ENCODE results near the gene LMOD2. TPM values are rescaled to one million over a fixed set of nuclear protein-coding genes. Genes with fewer than 3 reads are reported as not detected.

The LMOD2 gene
- total RNA-seq, 1 experiment from 2014 or later: not detected

- ChIA-PET POLR2A (no interaction called here), CTCF (interaction anchor here (0.7 kb wide), 1 partner anchor 12 kb away, joined by 3 read pairs; no protein-coding TSS in a partner anchor), RAD21 (ENCODE audit: low non-redundant PET in 1 of 2, low total read pairs in 2 of 2, uncharacterized antibody in 2 of 2, unreplicated experiment in 2 of 2) (no interaction called here)
- intact Hi-C loops (cut with micrococcal nuclease): no loop called here
- Histone ChIP-seq H2AFZ (ENCODE audit: low read depth, low read length, poor library complexity, severe bottlenecking) (no peak overlapping the region), H3K36me3 (ENCODE audit: control insufficient read depth in 1 of 2, insufficient read depth in 2 of 2, low read length in 2 of 2) (no peaks in the 10 kb centered on the region), H3K9ac (ENCODE audit: low read length) (no peak overlapping the region), H3K27ac (ENCODE audit: low read depth, low read length) (no peak overlapping the region), H3K4me1 (ENCODE audit: control insufficient read depth in 1 of 2, insufficient read depth in 2 of 2, low read length in 2 of 2) (no peaks in the 10 kb centered on the region), H3K27me3 (ENCODE audit: insufficient read depth, low read length) (no peaks in the 10 kb centered on the region), H3K79me2 (ENCODE audit: insufficient read depth, low read length) (no peaks in the 10 kb centered on the region), H3K9me3 (ENCODE audit: control insufficient read depth in 1 of 2, insufficient read depth in 1 of 2, low read depth in 1 of 2, low read length in 2 of 2) (no peaks in the 10 kb centered on the region), H3K4me3 (replicated peaks in 1 of 2; ENCODE audit: low read depth in 1 of 2, low read length in 2 of 2) (no peak overlapping the region), H4K20me1 (ENCODE audit: insufficient read depth) (no peaks in the 10 kb centered on the region), H3K9me2 (ENCODE audit: insufficient read depth) (no peaks in the 10 kb centered on the region), H3K4me2 (ENCODE audit: low read length) (no peak overlapping the region)
- DNase-seq (ENCODE audit: low read depth, low spot score): no peak
- no peak for ATAC-seq
- TF ChIP-seq ZNF274 (IDR thresholded peaks at IDR 0.05; ENCODE audit: low read depth, low read length) (no peak), FOSL1 (IDR thresholded peaks at IDR 0.05; ENCODE audit: low read depth) (no peak), POLR2AphosphoS5 (IDR thresholded peaks at IDR 0.05; ENCODE audit: low read depth, low read length) (no peak), ZFX (IDR thresholded peaks at IDR 0.05) (no peak), CBX3 (IDR thresholded peaks at IDR 0.05; ENCODE audit: low read depth) (no peak), SIN3A (IDR thresholded peaks at IDR 0.05; ENCODE audit: low read depth) (no peak), RAD21 (IDR thresholded peaks at IDR 0.05; ENCODE audit: low read depth) (no peak), YY1 (IDR thresholded peaks at IDR 0.05; ENCODE audit: extremely low read depth, insufficient replicate concordance, low read depth, low read length) (no peak), TCF7L2 (IDR thresholded peaks at IDR 0.05; ENCODE audit: borderline replicate concordance, extremely low read depth, insufficient read depth, insufficient read length) (no peak), ELF1 (IDR thresholded peaks at IDR 0.05; ENCODE audit: borderline replicate concordance, low read depth) (no peak), EGR1 (IDR thresholded peaks at IDR 0.05; ENCODE audit: low read depth) (no peak), JUND (IDR thresholded peaks at IDR 0.05) (no peak)
- TF ChIP-seq, protein P1, sequence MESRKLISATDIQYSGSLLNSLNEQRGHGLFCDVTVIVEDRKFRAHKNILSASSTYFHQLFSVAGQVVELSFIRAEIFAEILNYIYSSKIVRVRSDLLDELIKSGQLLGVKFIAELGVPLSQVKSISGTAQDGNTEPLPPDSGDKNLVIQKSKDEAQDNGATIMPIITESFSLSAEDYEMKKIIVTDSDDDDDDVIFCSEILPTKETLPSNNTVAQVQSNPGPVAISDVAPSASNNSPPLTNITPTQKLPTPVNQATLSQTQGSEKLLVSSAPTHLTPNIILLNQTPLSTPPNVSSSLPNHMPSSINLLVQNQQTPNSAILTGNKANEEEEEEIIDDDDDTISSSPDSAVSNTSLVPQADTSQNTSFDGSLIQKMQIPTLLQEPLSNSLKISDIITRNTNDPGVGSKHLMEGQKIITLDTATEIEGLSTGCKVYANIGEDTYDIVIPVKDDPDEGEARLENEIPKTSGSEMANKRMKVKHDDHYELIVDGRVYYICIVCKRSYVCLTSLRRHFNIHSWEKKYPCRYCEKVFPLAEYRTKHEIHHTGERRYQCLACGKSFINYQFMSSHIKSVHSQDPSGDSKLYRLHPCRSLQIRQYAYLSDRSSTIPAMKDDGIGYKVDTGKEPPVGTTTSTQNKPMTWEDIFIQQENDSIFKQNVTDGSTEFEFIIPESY (IDR thresholded peaks at IDR 0.05; ENCODE audit: extremely low read depth, insufficient replicate concordance, low read length): no peak
- TF ChIP-seq, protein P2, sequence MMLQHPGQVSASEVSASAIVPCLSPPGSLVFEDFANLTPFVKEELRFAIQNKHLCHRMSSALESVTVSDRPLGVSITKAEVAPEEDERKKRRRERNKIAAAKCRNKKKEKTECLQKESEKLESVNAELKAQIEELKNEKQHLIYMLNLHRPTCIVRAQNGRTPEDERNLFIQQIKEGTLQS (IDR thresholded peaks at IDR 0.05): no peak
- TF ChIP-seq, protein P3, sequence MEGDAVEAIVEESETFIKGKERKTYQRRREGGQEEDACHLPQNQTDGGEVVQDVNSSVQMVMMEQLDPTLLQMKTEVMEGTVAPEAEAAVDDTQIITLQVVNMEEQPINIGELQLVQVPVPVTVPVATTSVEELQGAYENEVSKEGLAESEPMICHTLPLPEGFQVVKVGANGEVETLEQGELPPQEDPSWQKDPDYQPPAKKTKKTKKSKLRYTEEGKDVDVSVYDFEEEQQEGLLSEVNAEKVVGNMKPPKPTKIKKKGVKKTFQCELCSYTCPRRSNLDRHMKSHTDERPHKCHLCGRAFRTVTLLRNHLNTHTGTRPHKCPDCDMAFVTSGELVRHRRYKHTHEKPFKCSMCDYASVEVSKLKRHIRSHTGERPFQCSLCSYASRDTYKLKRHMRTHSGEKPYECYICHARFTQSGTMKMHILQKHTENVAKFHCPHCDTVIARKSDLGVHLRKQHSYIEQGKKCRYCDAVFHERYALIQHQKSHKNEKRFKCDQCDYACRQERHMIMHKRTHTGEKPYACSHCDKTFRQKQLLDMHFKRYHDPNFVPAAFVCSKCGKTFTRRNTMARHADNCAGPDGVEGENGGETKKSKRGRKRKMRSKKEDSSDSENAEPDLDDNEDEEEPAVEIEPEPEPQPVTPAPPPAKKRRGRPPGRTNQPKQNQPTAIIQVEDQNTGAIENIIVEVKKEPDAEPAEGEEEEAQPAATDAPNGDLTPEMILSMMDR (IDR thresholded peaks at IDR 0.05 in 2 of 3, conservative IDR thresholded peaks at IDR 0.05 in 1 of 3; ENCODE audit: borderline replicate concordance in 1 of 3, insufficient read depth in 1 of 3, low read depth in 2 of 3, low read length in 2 of 3): no peak
- TF ChIP-seq, protein P4, sequence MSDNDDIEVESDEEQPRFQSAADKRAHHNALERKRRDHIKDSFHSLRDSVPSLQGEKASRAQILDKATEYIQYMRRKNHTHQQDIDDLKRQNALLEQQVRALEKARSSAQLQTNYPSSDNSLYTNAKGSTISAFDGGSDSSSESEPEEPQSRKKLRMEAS (IDR thresholded peaks at IDR 0.05): no peak
- TF ChIP-seq, protein P5, sequence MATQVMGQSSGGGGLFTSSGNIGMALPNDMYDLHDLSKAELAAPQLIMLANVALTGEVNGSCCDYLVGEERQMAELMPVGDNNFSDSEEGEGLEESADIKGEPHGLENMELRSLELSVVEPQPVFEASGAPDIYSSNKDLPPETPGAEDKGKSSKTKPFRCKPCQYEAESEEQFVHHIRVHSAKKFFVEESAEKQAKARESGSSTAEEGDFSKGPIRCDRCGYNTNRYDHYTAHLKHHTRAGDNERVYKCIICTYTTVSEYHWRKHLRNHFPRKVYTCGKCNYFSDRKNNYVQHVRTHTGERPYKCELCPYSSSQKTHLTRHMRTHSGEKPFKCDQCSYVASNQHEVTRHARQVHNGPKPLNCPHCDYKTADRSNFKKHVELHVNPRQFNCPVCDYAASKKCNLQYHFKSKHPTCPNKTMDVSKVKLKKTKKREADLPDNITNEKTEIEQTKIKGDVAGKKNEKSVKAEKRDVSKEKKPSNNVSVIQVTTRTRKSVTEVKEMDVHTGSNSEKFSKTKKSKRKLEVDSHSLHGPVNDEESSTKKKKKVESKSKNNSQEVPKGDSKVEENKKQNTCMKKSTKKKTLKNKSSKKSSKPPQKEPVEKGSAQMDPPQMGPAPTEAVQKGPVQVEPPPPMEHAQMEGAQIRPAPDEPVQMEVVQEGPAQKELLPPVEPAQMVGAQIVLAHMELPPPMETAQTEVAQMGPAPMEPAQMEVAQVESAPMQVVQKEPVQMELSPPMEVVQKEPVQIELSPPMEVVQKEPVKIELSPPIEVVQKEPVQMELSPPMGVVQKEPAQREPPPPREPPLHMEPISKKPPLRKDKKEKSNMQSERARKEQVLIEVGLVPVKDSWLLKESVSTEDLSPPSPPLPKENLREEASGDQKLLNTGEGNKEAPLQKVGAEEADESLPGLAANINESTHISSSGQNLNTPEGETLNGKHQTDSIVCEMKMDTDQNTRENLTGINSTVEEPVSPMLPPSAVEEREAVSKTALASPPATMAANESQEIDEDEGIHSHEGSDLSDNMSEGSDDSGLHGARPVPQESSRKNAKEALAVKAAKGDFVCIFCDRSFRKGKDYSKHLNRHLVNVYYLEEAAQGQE (IDR thresholded peaks at IDR 0.05; ENCODE audit: low read depth): no peak
- no TSS peak for BruUV-seq (replicated peaks)
Measured at GRCh38 chr7:123612024-123612423, 43.6 kb upstream of the LMOD2 start.

Data from HCT116 (cell line).